KOPT-K1 (cell line): ENCODE results near the gene PROC.
"Not testable (repeated sequence)": the region's sequence is repeated elsewhere in the genome, so short reads cannot be mapped to it uniquely, and the experiment has no call there.

Experiments used
- H3K27ac ChIP-seq: fragments of 200-600 bp; sonication (generic); 2 replicates; pipeline ENCODE4 v1.5.1; 2016; ENCODE audit warnings: antibody characterized with exemption, mild to moderate bottlenecking, low read depth, low read length; ENCODE audit not compliant: poor library complexity, severe bottlenecking
- H3K36me3 ChIP-seq: fragments of 200-600 bp; sonication (generic); 2 replicates; pipeline ENCODE4 v1.5.1; 2017; ENCODE audit warnings: antibody characterized with exemption, mild to moderate bottlenecking, low read length, moderate library complexity; ENCODE audit not compliant: insufficient read depth
- H3K9me3 ChIP-seq: fragments of 200-600 bp; sonication (generic); 2 replicates; pipeline ENCODE4 v1.5.1; 2017; ENCODE audit warnings: antibody characterized with exemption, low read length, mild to moderate bottlenecking; ENCODE audit not compliant: insufficient read depth, poor library complexity, severe bottlenecking

PROC gene

DNA sequence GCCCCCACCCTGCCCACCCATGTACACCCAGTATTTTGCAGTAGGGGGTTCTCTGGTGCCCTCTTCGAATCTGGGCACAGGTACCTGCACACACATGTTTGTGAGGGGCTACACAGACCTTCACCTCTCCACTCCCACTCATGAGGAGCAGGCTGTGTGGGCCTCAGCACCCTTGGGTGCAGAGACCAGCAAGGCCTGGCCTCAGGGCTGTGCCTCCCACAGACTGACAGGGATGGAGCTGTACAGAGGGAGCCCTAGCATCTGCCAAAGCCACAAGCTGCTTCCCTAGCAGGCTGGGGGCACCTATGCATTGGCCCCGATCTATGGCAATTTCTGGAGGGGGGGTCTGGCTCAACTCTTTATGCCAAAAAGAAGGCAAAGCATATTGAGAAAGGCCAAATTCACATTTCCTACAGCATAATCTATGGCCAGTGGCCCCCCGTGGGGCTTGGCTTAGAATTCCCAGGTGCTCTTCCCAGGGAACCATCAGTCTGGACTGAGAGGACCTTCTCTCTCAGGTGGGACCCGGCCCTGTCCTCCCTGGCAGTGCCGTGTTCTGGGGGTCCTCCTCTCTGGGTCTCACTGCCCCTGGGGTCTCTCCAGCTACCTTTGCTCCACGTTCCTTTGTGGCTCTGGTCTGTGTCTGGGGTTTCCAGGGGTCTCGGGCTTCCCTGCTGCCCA, 9.3 kb downstream of the PROC start:
- H3K27ac ChIP-seq: no peak overlapping the region
- no peaks in the 10 kb centered on the region for H3K9me3 ChIP-seq
- no peaks in the 10 kb centered on the region for H3K36me3 ChIP-seq

GRCh38 chr2:127428057-127428814, 10.0 kb downstream of the PROC start:
- H3K9me3 ChIP-seq: no peaks in the 10 kb centered on the region
- H3K36me3 ChIP-seq: no peaks in the 10 kb centered on the region
- H3K27ac ChIP-seq: no peak overlapping the region

GRCh38 chr2:127428815-127429109, 10.5 kb downstream of the PROC start:
- H3K9me3 ChIP-seq: no peaks in the 10 kb centered on the region
- no peak overlapping the region for H3K27ac ChIP-seq
- H3K36me3 ChIP-seq: no peaks in the 10 kb centered on the region

DNA sequence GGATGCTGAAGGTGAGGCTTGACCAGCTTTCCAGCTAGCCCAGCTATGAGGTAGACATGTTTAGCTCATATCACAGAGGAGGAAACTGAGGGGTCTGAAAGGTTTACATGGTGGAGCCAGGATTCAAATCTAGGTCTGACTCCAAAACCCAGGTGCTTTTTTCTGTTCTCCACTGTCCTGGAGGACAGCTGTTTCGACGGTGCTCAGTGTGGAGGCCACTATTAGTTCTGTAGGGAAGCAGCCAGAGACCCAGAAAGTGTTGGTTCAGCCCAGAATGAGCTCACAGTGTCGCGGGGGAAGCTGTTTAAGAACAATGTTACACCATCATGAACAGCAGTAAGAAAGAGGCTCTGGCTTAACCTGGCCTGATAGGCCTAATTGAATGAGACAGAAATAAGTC, 11.1 kb downstream of the PROC start:
- Histone ChIP-seq H3K27ac (no peak overlapping the region), H3K9me3 (no peaks in the 10 kb centered on the region), H3K36me3 (no peaks in the 10 kb centered on the region)

GRCh38 chr2:127429844-127430425, 11.7 kb downstream of the PROC start:
- H3K27ac ChIP-seq: no peak overlapping the region
- H3K36me3 ChIP-seq: no peaks in the 10 kb centered on the region
- H3K9me3 ChIP-seq: no peaks in the 10 kb centered on the region

DNA sequence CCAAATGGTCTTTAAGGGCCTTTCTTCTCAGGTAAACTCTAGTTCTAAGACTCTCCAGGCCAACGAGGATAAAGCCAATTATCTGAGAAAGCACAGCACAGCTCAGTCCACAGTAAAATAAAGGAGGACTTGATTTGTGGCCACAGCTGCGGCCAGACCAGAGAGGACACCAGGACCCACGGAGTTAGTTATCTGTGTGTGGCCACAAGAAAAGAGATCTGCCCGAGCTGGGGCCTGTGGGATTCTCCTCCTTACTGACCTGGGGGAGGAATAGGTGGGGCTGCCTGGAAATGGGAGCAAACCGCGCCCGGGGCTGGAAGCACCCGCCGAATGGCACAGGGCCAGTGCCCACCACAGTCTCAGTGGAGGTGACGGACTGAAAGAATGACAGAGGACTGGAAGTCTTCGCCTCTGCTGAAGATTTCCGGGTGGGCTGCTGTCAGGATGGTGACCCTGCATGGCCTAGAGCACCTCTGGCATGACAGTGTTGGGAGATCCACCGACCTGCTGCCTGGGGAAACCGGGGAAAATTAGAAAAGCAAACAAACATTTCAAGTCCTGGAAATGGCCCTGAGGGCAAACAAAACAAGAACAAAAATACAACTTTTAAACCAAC, 13.3 kb downstream of the PROC start:
- no peak overlapping the region for H3K27ac ChIP-seq
- H3K36me3 ChIP-seq: no peaks in the 10 kb centered on the region
- H3K9me3 ChIP-seq: no peaks in the 10 kb centered on the region

DNA sequence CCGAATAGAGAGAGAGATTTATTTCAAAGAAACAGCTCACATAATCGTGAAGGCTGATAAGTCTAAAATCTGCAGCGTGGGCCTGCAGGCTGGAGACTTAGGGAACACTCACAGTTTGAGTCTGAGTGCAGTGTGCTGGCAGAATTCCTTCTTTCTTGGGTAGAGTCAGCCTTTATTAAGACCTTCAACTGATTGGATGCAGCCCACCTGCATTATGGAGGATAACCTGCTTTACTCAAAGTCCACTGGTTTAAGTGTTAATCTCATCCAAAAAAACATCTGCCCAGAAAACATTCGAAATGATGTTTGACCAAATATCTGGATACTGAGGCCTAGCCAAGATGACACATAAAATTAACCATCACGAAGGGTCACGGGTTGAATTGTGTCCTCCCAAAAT, 16.3 kb downstream of the PROC start:
- Histone ChIP-seq H3K9me3 (peaks cover 1% of the 10 kb centered on the region), H3K27ac (no peak overlapping the region), H3K36me3 (no peaks in the 10 kb centered on the region)

DNA sequence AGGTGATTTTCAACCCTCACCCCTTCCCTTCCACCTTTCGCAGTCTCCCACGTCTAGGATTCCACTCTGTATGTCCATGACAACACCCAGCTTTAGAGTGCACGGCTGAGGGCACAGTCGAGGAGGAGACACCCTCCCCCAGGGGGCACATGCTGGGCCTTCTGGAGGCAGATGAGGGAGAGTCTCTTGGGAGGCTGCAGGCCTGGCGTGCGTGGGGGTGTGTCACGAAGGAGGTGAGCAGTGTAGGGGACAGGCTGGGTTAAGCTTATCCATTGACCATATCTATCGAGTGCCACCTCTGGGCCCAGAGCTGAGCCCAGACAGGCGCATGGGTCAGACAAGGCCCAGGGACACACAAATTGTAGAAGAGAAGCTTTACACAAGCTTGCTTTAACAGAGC, 18.8 kb downstream of the PROC start:
- no peaks in the 10 kb centered on the region for H3K36me3 ChIP-seq
- no peak overlapping the region for H3K27ac ChIP-seq
- peaks cover 15% of the 10 kb centered on the region for H3K9me3 ChIP-seq

GRCh38 chr2:127437781-127438726, 19.8 kb downstream of the PROC start:
- Histone ChIP-seq H3K36me3 (no peaks in the 10 kb centered on the region), H3K27ac (no peak overlapping the region), H3K9me3 (peaks cover 15% of the 10 kb centered on the region)

DNA sequence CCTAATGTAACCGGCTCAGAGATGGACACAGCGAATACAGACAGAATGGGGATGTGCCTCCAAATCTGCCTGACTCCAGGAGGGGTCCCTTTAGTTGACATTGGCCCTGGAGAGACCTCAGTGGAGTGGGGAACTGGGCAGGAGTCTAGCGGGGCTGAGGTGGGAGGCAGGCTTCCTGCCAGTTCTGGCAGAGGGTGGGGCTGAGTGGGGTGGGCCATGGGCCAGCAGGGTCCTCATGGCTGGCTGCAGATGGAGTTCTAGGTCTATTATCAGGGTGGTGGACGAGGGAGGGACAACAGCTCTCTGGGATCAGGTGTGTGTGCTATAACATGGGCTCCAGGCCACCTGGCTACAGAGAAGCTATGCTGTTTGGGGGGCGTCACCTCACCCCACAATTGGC, 21.1 kb downstream of the PROC start:
- Histone ChIP-seq H3K9me3 (peaks cover 15% of the 10 kb centered on the region), H3K27ac (no peak overlapping the region), H3K36me3 (no peaks in the 10 kb centered on the region)

GRCh38 chr2:127448526-127448925, 30.3 kb downstream of the PROC start:
- Histone ChIP-seq H3K36me3 (no peaks in the 10 kb centered on the region), H3K9me3 (peaks cover 8% of the 10 kb centered on the region)

DNA sequence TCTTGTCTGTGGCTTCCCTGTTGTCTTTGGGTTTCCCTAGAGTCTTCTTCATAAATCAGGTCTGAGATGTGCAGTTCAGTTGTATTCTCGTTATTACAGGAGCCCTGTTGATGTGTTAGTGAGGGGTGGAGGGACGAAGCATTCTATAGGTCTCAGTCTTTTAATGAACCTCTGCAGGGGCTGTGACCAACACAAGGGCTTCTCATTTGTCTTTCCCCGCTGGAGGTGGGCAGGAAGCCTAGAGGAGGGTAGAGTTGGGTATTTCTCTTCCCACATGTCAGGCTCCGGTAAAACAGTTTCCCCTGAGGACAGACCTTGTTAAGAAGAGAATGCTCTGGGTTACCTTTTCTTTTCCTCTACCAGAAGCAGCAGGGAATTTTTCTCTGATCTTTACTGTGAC, 31.2 kb downstream of the PROC start:
- peaks cover 8% of the 10 kb centered on the region for H3K9me3 ChIP-seq
- H3K36me3 ChIP-seq: no peaks in the 10 kb centered on the region
- H3K27ac ChIP-seq: no peak overlapping the region

More at GRCh38 chr2:127448526-127448925, 30.3 kb downstream of the PROC start:
- no peak overlapping the region for H3K27ac ChIP-seq

GRCh38 chr2:127449898-127450297, 31.7 kb downstream of the PROC start:
- Histone ChIP-seq H3K36me3 (no peaks in the 10 kb centered on the region), H3K9me3 (peaks cover 4% of the 10 kb centered on the region), H3K27ac (no peak overlapping the region)

- H3K9me3 ChIP-seq: no peaks in the 10 kb centered on the region
- no peak overlapping the region for H3K27ac ChIP-seq
- no peaks in the 10 kb centered on the region; the same call in 1 of the 2 replicates for H3K36me3 ChIP-seq
These were observed 33.8 kb downstream of the PROC start for GRCh38 chr2:127451981-127452380.

GRCh38 chr2:127452423-127452822, 34.2 kb downstream of the PROC start:
- H3K9me3 ChIP-seq, H3K36me3 ChIP-seq, H3K27ac ChIP-seq: not testable (repeated sequence)
